K562 (cell line): ENCODE data around the gene KCTD12. TPM values are rescaled to one million over a fixed set of nuclear protein-coding genes. Genes with fewer than 3 reads are reported as not detected.

Experiments
- ATAC-seq: fragments of 200-7000 bp; cut with Tn5 transposase; 3 replicates; pipeline ENCODE4 v1.9.1; 2020; ENCODE audit warnings: moderate library complexity
- BruUV-seq: library from RNA; stranded (reverse); fragments of 400-500 nt; replicated peaks from 2 replicates; lab custom pipeline; 2021; lab: Mats Ljungman, UMichigan
- CTCF ChIA-PET: fragments of 300-600 bp; formaldehyde crosslinking; extraction: SDS; loops from one replicate; lab custom pipeline; 2021; ENCODE audit warnings: low intra/inter-chr PET ratio; lab: Yijun Ruan, JAX
- POLR2A ChIA-PET: fragments of 300-600, 350-650 bp; sonication (Branson Sonifier 250); formaldehyde crosslinking; extraction: SDS; loops from one replicate; lab custom pipeline; 2021; ENCODE audit warnings: antibody characterized with exemption, inconsistent platforms; lab: Yijun Ruan, JAX
- DNase-seq, 4 experiments: peaks; one replicate each; pipeline versions ENCODE4 v3.0.0 to v3.0.0-alpha.2; 2011 to 2018; ENCODE audit warnings: low spot score in 3 of 4, mixed read lengths in 3 of 4; ENCODE audit errors: extremely low read depth in 1 of 4
- FAIRE-seq: peaks from 2 replicates; lab custom pipeline; 2011; peaks lifted over from hg19 to GRCh38; lab: Jason Lieb, UNC
- H2AFZ ChIP-seq: 2 replicates; pipeline ENCODE4 v1.6.0; 2011; ENCODE audit warnings: low read depth, low read length, control low read depth, inconsistent platforms
- H3K27ac ChIP-seq: fragments of 200-600 bp; 3 replicates; pipeline ENCODE4 v1.8.0; 2011; ENCODE audit warnings: low read depth, mild to moderate bottlenecking, control low read depth, inconsistent platforms, low read length, moderate library complexity, mixed read lengths; ENCODE audit errors: extremely low read depth
- H3K27me3 ChIP-seq, 2 experiments: fragments of 300-600 bp in 1 of 2; 2 replicates in 1 of 2; 3 replicates in 1 of 2; pipeline versions ENCODE4 v1.6.0 to v1.8.0; 2011; ENCODE audit warnings: inconsistent platforms in 2 of 2, low read length in 2 of 2, mild to moderate bottlenecking in 1 of 2, mixed read lengths in 1 of 2, moderate library complexity in 1 of 2; ENCODE audit not compliant: control insufficient read depth in 2 of 2, insufficient read depth in 2 of 2
- H3K36me3 ChIP-seq: fragments of 300-600 bp; 3 replicates; pipeline ENCODE4 v1.8.0; 2011; ENCODE audit warnings: mild to moderate bottlenecking, low read length, inconsistent platforms; ENCODE audit not compliant: control insufficient read depth, insufficient read depth
- H3K4me1 ChIP-seq, 2 experiments: fragments of 200-600 bp in 1 of 2; replicated peaks in 1 of 2; 2 replicates in 1 of 2; 3 replicates in 1 of 2; pipeline versions ENCODE4 v1.5.1 to v1.8.0; 2011; ENCODE audit warnings: inconsistent platforms in 2 of 2, low read length in 2 of 2, mild to moderate bottlenecking in 1 of 2, mixed read lengths in 1 of 2, moderate library complexity in 1 of 2; ENCODE audit not compliant: control insufficient read depth in 2 of 2, insufficient read depth in 2 of 2
- H3K4me2 ChIP-seq: 2 replicates; pipeline ENCODE4 v1.6.1; 2011; ENCODE audit warnings: low read length, control low read depth, inconsistent platforms, mixed read lengths; ENCODE audit not compliant: insufficient read depth
- H3K4me3 ChIP-seq: fragments of 200-600 bp; sonication (generic), shearing (Covaris generic); 2 replicates; pipeline ENCODE4 v1.5.1; 2016; ENCODE audit warnings: control low read depth, inconsistent platforms
- H3K79me2 ChIP-seq: fragments of 200-600 bp; 3 replicates; pipeline ENCODE4 v1.8.0; 2011; ENCODE audit warnings: low read length, inconsistent platforms; ENCODE audit not compliant: control insufficient read depth, insufficient read depth
- H3K9ac ChIP-seq, 2 experiments: 2 replicates each; pipeline versions ENCODE4 v1.6.0 to v1.6.1; 2011; ENCODE audit warnings: low read depth in 2 of 2, low read length in 2 of 2, control low read depth in 1 of 2, inconsistent platforms in 1 of 2, mild to moderate bottlenecking in 1 of 2, mixed read lengths in 1 of 2; ENCODE audit not compliant: insufficient read depth in 1 of 2
- H3K9me1 ChIP-seq: one replicate; pipeline ENCODE4 v1.6.0; 2011; ENCODE audit warnings: inconsistent platforms, mild to moderate bottlenecking, low read length, moderate library complexity; ENCODE audit not compliant: control insufficient read depth, insufficient read depth
- H3K9me3 ChIP-seq: replicated peaks from 2 replicates; pipeline ENCODE4 v1.5.1; 2011; ENCODE audit warnings: low read depth, low read length, inconsistent platforms; ENCODE audit not compliant: control insufficient read depth, insufficient read depth
- H4K20me1 ChIP-seq: replicated peaks from 2 replicates; pipeline ENCODE4 v1.6.1; 2011; ENCODE audit warnings: low read length, inconsistent platforms, mixed read lengths; ENCODE audit not compliant: control insufficient read depth, insufficient read depth
- ZNF146 ChIP-seq: IDR thresholded peaks from one replicate; pipeline ENCODE4 v1.6.1; 2018; ENCODE audit warnings: missing compliant biosample characterization; ENCODE audit not compliant: unreplicated experiment
- ZNF175 ChIP-seq: fragments of 200-800 bp; sonication (Bioruptor generic); IDR thresholded peaks from 2 replicates; pipeline ENCODE4 v1.6.1; 2016; ENCODE audit warnings: low read depth, mild to moderate bottlenecking, missing genetic modification characterization, missing compliant biosample characterization
- ZNF184 ChIP-seq: sonication (generic); formaldehyde crosslinking; IDR thresholded peaks from 2 replicates; pipeline ENCODE4 v1.5.0; 2020; ENCODE audit warnings: missing genetic modification reagents
- ZNF212 ChIP-seq: fragments of 450-650 bp; formaldehyde crosslinking; IDR thresholded peaks from 2 replicates; pipeline ENCODE4 v1.4.0; 2020; ENCODE audit warnings: mild to moderate bottlenecking
- ZNF77 ChIP-seq: fragments of 250-450 bp; sonication (Bioruptor Pico); IDR thresholded peaks from 2 replicates; pipeline ENCODE4 v1.5.0; 2020
- WGBS: fragments of 100-300 bp; shearing (Covaris generic); methylation state at CpG from one replicate; pipeline ENCODE4 v1.1.6; 2016; ENCODE audit warnings: low coverage, mixed read lengths; ENCODE audit not compliant: insufficient coverage; ENCODE audit errors: missing lambda C conversion rate; 5-methylcytosine and 5-hydroxymethylcytosine counted together
- in situ Hi-C: fragments of 300-500 bp; cut with MboI; formaldehyde crosslinking; loops from 4 replicates; pipeline ENCODE4 v1.15.0; 2018; ENCODE audit warnings: inconsistent platforms, mixed read lengths
- intact Hi-C: fragments of 100-400 bp; cut with micrococcal nuclease; formaldehyde crosslinking; loops from 2 replicates; pipeline ENCODE4 v1.14.2; 2022
- polyA plus RNA-seq, 8 experiments: library from polyadenylated mRNA; depleted of rRNA in 4 of 8; stranded (reverse) in 5 of 8; unstranded in 3 of 8; fragments of >200 nt; fragmentation: Nextera tagmentation in 2 of 8; fragmentation: Illumina TruSeq in 1 of 8; extraction: Ambion mirVana in 2 of 8; extraction: Trizol in 1 of 8; gene quantifications; 2 replicates each; pipeline versions ENCODE4 v1.2.1 to v1.2.3, GENCODE V29; 2011 to 2014; ENCODE audit warnings: inconsistent platforms in 1 of 8, missing spikeins in 1 of 8
- total RNA-seq, 7 experiments: library from RNA; depleted of rRNA in 6 of 7; stranded (reverse); fragments of >200 nt in 6 of 7; fragmentation: Illumina TruSeq in 2 of 7; extraction: Trizol in 2 of 7; gene quantifications; 2 replicates each; pipeline versions ENCODE4 v1.2.1 to v1.2.3, GENCODE V29; 2011 to 2021; ENCODE audit warnings: low replicate concordance in 1 of 7
- TF ChIP-seq, protein P1 (sequence below): fragments of 250-450 bp; sonication (Bioruptor Pico); IDR thresholded peaks from 2 replicates; pipeline ENCODE4 v1.5.1; 2021; ENCODE audit warnings: mild to moderate bottlenecking
- TF ChIP-seq, protein P2 (sequence below): fragments of 250-450 bp; sonication (Bioruptor Pico); IDR thresholded peaks from 2 replicates; pipeline ENCODE4 v1.5.0; 2020; ENCODE audit warnings: mild to moderate bottlenecking, borderline replicate concordance

The KCTD12 gene
- total and polyA plus RNA-seq, 9 of the 15 experiments (the other 6 are each of a cell fraction or from before 2014, with no cell fraction given) = 0.14 to 0.93 (median 0.32) TPM

DNA sequence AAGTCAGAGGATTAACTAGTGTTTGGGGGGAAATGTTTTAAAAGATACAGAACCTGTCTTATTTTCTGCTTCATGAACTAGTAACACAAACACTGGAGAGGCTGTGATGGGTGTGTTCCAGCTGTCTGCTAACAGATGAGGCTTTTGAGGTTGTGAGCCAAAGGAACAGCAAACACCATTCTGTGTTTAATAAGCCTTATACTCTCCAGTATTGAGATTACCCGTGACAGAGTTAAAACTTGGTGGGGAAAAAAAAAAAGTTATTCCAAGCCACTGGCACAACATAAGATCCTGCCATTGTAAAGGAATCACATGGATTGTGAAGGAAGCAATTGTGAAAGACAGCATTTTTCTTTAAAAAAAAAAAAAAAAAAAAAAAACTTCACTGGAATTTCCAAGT lies 48.4 kb downstream of the KCTD12 start:
- POLR2A ChIA-PET = interaction anchor here (0.6 kb wide), 1 partner anchor 1037 kb away, joined by 3 read pairs; no protein-coding TSS in a partner anchor
- no peak for ATAC-seq
- no peak for DNase-seq
- H3K9me1 ChIP-seq = no peaks in the 10 kb centered on the region
- 0% methylated on average over 1 of the region's 1 CpG for WGBS
- H3K4me1 ChIP-seq = no peaks in the 10 kb centered on the region
- TF ChIP-seq ZNF184 (CRISPR knock-in tag) (no peak), ZNF77 (no peak), ZNF212 (no peak), ZNF146 (CRISPR knock-in tag) (no peak)
- TF ChIP-seq, protein P1, sequence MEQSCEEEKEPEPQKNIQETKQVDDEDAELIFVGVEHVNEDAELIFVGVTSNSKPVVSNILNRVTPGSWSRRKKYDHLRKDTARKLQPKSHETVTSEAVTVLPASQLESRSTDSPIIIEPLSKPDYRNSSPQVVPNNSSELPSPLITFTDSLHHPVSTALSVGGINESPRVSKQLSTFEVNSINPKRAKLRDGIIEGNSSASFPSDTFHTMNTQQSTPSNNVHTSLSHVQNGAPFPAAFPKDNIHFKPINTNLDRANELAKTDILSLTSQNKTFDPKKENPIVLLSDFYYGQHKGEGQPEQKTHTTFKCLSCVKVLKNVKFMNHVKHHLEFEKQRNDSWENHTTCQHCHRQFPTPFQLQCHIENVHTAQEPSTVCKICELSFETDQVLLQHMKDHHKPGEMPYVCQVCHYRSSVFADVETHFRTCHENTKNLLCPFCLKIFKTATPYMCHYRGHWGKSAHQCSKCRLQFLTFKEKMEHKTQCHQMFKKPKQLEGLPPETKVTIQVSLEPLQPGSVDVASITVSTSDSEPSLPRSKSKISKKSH = no peak
- CTCF ChIA-PET = no interaction called here
- H3K9ac ChIP-seq = no peak overlapping the region
- no peaks in the 10 kb centered on the region for H3K9me3 ChIP-seq
- intact Hi-C loops = no loop called here
- no peaks in the 10 kb centered on the region for H3K36me3 ChIP-seq
- no peak overlapping the region for H3K4me2 ChIP-seq
- no peak overlapping the region for H3K27ac ChIP-seq
- in situ Hi-C loops = no loop called here
- no peaks in the 10 kb centered on the region for H3K27me3 ChIP-seq
- H2AFZ ChIP-seq = no peak overlapping the region
- no peak for FAIRE-seq
- no peaks in the 10 kb centered on the region for H3K79me2 ChIP-seq
- no TSS peak for BruUV-seq
- no peaks in the 10 kb centered on the region for H4K20me1 ChIP-seq
- no peak overlapping the region for H3K4me3 ChIP-seq

DNA sequence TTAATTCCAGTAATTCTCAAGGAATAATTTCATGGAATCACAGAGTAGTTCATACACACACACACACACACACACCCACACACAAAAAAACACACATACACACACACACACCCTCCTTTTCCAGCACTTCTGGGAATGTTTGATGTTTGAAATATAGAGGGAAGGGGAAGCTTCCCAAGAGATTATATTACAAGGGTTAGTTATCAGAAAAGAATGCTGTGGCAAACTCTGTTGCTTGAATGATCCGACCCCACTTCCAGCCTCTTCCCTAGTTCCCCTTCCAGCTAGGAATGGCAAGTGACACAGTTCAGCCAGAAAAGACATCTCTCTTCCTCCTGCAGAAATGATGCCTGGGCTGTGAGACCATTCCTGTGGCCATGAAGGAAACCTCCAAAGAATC lies 49.9 kb downstream of the KCTD12 start:
- H3K9me1 ChIP-seq = no peaks in the 10 kb centered on the region
- ATAC-seq (no peak), DNase-seq (no peak), FAIRE-seq (no peak)
- no peaks in the 10 kb centered on the region for H3K27me3 ChIP-seq
- no peak overlapping the region for H3K27ac ChIP-seq
- TF ChIP-seq, protein P2, sequence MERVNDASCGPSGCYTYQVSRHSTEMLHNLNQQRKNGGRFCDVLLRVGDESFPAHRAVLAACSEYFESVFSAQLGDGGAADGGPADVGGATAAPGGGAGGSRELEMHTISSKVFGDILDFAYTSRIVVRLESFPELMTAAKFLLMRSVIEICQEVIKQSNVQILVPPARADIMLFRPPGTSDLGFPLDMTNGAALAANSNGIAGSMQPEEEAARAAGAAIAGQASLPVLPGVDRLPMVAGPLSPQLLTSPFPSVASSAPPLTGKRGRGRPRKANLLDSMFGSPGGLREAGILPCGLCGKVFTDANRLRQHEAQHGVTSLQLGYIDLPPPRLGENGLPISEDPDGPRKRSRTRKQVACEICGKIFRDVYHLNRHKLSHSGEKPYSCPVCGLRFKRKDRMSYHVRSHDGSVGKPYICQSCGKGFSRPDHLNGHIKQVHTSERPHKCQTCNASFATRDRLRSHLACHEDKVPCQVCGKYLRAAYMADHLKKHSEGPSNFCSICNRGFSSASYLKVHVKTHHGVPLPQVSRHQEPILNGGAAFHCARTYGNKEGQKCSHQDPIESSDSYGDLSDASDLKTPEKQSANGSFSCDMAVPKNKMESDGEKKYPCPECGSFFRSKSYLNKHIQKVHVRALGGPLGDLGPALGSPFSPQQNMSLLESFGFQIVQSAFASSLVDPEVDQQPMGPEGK (CRISPR knock-in tag) = no peak
- no peak for TF ChIP-seq ZNF175 (CRISPR knock-in tag)
- WGBS = 0% methylated on average over 1 of the region's 1 CpG
- H4K20me1 ChIP-seq = no peaks in the 10 kb centered on the region
- H3K9me3 ChIP-seq = no peaks in the 10 kb centered on the region
- no peaks in the 10 kb centered on the region for H3K4me1 ChIP-seq
- H3K4me3 ChIP-seq = no peak overlapping the region
- no peak overlapping the region for H3K4me2 ChIP-seq
- BruUV-seq = no TSS peak
- H3K9ac ChIP-seq = no peak overlapping the region
- in situ Hi-C loops (no loop called here), intact Hi-C loops (no loop called here)
- H2AFZ ChIP-seq = no peak overlapping the region
- H3K36me3 ChIP-seq = no peaks in the 10 kb centered on the region
- ChIA-PET CTCF (no interaction called here), POLR2A (no interaction called here)
- H3K79me2 ChIP-seq = no peaks in the 10 kb centered on the region
